HG03039 (cell line): ENCODE measurements around the gene SRSF6.
"Not testable (repeated sequence)": the region's sequence is repeated elsewhere in the genome, so short reads cannot be mapped to it uniquely, and the experiment has no call there.

Source experiments
- ATAC-seq: cut with Tn5 transposase; IDR thresholded peaks from one replicate; pipeline ENCODE4 v1.9.1; 2021; ENCODE audit warnings: mild to moderate bottlenecking, moderate library complexity; ENCODE audit not compliant: unreplicated experiment

SRSF6 gene

DNA sequence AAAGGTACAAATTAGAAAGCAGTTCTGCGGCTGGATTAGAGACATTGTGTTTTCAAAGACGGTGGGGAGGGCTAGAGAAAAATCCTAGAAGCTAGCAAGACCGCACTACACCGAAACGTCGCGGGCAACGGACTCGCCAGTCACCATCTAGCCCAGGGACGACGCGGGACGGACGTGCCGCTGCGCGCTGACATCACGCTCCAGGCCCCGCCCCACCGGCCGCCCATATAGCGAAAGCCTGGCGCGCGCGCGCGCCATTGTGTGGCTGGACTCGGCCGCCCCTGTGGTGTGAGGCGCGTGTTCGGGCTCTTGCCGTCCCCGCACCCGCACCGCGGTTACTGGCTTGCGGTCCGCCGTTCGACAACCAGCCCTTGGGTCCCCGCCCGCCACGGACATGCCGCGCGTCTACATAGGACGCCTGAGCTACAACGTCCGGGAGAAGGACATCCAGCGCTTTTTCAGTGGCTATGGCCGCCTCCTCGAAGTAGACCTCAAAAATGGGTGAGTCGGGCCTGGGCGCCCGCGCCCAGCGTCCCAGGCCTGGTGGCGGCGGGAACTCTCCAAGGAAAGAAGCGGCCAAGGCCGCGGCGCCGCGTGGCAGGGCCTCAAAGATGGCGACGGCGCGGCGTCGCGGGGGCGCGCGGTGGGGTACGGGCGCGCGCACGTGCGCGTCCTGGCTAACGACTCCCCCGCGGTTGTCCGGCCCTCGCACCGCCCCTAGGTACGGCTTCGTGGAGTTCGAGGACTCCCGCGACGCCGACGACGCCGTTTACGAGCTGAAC lies at the start of gene SRSF6:
Gene SRSF6 (plus strand): TSS at position 257 of the 782 bp plus-strand sequence. CDS start 138 bp downstream, at position 395.
- ATAC-seq, result peak; percentile 72

DNA sequence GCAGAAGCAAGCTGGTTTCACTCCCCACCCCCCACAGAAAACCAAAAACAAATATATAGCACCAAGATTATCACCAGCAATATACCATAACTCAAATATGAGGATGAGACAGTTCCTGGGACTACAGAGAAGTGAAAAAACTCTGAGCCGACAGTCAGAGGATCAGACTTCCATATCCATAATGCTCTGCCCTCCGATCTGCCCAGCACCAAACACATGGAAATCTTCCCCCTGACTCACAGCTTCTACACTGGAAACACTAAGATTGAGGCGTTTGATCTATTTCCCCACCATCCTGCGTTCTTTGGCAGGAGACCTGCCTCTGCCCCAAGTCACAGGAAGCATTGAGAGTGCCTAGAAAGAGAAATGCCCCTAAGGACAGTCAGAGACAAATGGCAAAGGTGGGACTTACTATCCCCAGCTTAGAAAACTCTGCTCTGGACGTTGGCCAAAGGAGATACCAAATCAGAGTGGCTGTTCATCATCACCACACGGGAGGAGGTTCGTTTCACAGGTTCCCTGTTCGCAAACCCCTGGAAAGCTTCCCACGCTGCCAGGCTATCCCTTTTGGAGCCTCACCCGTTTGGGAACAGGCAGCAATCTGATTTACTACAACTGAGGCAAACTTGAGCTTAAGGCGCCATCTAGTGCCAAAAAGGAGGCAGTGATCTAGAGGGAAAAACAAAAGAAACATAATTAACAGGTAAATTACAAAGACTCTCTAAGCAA lies 48.7 kb upstream of the SRSF6 start:
- no peak for ATAC-seq

DNA sequence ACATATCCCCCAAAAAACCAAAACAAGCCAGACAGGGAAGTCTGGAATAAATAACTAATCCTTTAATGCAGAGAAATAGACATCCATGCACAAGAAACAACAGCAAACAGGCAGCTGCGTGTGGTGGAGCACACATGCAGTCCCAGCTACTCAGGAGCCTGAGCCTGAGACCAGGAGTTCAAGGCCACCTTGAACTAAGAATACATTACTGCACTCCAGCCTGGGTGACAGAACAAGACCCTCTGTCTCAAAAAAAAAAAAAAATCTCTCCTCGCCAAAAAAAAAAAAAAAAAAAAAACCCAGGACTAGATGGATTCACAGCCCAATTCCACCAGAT lies 48.2 kb upstream of the SRSF6 start:
- ATAC-seq, result no peak

DNA sequence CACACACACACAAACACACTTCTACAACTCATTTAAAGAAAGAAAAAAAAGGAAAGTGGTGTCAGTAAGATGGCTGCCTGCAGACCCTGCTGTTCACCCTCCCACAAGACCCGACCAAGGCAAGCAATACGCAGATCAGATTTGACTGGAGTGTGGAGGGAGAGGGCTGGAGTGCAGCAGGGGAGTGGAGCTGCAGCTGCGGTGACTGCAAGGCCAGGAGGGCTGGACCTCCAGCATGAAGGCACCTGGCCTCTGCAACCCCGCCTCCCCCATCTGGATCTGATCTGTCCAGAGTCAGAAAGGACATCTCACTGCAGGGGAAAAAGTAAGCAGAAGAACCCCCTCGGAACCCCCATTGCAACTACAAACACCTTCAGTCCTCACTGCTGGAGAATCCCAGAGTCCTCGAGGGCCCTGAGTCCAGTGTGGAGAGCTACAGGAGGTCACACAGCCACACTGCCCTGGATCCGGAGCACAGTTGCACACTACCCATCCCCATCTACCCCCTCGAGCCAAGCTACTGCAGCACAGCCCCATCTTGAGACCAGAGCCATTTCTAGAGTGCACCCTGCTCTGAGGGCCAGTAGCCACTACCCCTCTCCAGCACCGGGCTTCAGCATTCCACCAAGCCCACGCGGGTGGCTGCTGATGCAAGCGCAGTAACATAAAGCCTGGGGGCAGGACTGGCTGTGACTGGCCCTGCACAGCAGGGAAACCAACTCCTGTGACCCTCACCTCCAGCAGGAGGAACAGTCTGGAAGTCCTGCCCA lies 41.9 kb upstream of the SRSF6 start:
- no peak for ATAC-seq

DNA sequence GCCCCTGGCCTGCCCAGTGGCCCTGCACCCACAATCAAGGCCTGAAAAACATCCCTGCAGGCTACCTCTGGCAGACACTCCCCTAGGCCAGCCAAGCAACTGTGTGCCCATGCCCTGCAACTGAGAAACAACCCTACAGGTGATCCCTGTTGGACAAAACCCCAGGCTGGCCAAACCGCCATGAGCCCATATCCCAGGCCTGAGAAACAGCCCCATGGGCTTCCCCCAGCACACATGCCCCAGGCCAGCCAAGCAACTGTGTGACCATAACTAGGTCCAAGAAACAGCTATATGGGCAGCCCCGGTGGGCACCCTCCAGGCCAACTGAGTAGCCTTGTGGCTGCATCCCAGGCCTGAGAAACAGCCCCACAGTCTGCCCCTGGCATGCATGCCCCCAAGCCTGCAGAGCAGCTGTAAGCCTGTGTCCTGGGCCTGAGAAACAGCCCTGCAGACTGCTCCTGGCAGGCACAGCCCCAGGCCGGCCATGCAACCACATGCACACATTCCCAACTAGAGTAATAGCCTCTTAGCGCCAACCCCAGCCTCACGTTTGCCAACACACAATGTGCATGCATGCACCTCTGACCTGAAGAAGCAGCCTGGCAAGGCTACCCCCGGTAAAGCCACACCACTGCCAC lies 41.0 kb upstream of the SRSF6 start:
- no peak for ATAC-seq

DNA sequence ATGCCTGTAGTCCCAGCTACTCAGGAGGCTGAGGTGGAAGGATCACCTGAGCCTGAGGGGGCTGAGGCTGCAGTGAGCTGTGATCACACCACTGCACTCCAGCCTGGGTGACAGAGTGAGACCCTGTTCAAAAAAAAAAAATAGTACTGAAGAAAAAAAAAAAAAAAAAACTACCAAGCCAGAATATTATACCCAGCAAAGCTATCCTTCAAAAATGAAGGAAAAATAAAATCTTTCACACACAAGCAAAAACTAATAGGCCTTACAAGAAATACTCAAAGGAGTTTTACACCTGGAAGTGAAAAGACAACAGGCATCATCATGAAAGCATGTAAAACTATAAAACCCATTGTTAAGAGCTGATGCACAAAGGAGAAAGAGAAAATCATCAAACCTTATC lies 37.5 kb upstream of the SRSF6 start:
- no peak for ATAC-seq

DNA sequence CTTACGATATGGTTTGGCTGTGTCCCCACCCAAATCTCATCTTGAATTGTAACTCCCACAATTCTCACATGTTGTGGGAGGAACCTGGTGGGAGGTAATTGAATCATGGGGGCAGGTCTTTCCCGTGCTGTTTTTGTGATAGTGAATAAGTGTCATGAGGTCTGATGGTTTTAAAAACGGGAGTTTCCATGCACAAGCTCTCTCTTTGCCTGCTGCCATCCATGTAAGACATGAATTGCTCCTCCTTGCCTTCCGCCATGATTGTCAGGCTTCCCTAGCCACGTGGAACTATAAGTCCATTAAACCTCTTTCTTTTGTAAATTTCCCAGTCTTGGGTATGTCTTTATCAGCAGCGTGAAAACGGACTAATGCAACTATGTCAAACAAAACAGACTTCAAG lies 36.8 kb upstream of the SRSF6 start:
- ATAC-seq, result not testable (repeated sequence)

DNA sequence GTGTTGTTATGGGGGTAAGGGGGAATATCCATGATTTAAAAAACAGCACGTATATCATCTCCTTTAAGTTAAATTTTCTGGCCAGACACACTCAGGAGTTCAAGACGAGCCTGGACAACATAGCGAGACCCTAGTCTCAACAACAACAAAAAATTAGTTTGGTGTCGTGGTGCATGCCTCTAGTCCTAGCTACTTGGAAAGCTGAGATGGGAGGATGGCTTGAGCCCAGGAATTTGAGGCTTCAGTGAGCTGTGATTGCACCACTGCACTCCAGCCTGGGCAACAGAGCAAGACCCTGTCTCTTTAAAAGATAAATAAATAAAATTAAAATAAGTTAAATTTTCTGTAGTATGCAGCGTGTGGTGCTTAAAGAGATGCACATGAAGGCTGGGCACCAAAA lies 31.5 kb upstream of the SRSF6 start:
- no peak for ATAC-seq

DNA sequence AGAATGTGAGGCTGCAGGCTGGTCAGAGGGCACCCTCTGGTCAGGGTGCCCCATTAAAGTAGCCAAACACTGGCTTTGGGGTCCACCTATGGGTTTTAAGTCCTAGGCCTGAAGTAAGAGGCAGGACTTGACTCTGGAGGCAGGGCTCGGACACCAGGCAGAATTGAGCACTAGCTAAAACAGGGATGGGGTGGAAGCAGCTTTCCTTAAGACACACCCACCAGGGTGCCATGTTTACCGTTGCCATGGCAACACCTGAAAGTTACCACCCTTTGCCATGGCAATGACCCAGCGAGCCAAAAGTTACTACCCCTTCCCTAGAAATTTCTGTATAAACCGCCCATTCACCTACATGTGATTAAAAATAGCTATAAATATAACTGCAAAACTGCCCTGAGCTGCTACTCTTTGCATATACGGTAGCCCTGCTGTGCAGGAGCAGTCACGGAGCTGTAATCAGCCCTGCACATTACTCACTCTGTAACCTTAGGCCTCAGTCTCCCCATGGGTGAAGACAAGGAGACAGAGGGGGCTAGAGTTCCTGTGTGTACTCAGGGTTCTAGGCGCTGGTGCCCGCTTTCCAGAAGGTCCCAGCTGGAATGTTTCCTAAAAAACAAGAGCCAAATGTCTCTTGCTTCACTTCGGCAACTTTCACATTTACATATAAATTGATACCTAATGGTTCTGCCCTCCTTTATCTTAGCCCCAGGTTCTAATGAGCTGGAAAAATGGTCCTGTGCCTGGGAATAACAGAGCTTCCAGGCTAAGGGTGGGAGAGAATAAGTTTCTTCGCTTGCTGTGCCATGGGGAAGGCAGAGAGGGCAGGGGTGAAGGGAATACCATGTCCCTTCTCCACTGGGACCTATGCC lies 27.2 kb upstream of the SRSF6 start:
- no peak for ATAC-seq

DNA sequence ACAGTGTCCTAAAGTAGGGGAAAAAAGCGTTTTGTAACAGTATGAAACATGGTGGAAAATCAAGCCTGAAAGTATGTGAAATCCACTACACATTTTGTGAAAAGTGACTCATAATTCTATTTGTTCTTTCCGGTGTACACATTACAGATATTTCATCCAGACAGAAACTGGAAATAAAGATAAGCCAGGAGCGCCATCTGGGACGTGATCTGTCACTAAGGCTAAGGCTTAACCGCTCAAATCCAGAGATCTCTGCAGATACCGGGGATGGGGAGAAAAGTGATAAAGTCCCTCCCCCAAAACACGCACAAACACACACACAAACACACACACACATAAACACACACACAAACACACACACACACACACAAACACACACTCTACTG lies 26.6 kb upstream of the SRSF6 start:
- no peak for ATAC-seq

DNA sequence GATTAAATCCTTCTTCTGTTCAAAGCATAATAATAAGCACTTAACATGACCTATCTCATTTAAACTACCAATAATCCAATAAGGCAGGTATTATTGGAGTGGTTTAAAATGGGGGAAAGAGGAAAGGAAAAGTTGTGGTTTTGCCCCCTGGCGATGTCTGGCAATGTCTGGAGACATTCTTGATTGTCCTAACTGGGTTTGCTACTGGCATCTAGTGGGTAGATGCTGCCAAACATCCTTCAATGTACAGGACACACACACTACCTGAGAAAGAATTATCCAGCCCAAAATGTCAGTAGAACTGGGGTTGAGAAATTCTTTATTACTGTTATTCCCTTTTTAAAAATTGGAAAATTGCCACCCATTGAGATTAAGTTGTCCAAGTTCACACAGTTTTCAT lies 25.2 kb upstream of the SRSF6 start:
- no peak for ATAC-seq

DNA sequence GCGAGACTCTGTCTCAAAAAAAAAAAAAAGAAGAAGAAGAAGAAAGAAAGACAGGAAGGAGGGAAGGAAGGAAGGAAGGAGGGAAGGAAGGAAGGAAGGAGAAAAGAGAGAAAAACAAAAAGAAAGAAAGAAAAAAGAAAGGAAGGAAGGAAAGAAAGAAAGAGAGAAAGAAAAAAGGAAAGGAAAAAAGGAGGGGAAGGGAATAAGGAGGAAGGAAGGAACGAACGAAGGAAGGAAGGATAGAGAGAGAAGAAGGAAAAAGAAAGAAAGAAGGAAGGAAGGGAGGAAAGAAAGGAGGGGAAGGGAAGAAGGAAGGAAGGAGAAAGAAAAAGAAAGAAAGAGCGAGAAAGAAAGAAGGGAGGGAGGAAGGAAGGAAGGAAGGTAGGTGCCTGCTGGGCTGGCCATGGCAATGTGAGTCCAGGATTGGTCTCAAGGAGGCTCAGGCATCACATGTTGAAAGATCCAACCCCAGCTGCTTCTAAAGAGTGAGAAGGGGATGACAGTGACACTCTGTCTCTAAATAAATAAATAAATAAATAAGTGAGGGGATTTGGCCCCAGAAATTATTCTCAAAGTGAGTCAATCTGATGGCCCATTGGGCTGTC lies 24.3 kb upstream of the SRSF6 start:
- ATAC-seq, result no peak

DNA sequence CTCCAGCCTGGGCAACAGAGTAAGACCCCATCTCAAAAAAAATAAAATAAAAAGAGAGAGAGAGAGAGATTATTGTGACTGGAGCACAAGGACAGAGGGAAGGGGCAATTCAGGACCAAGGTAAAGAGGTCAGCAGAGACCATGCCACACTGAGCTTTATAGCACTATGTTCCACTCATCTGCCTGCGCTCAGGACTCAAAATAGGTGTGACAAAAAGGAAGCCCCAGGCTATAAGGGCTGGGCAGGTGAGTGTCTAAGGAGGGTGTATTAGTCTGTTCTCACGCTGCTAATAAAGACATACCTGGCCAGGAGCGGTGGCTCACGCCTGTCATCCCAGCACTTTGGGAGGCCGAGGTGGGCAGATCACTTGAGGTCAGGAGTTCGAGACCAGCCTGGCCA lies 23.1 kb upstream of the SRSF6 start:
- no peak for ATAC-seq

DNA sequence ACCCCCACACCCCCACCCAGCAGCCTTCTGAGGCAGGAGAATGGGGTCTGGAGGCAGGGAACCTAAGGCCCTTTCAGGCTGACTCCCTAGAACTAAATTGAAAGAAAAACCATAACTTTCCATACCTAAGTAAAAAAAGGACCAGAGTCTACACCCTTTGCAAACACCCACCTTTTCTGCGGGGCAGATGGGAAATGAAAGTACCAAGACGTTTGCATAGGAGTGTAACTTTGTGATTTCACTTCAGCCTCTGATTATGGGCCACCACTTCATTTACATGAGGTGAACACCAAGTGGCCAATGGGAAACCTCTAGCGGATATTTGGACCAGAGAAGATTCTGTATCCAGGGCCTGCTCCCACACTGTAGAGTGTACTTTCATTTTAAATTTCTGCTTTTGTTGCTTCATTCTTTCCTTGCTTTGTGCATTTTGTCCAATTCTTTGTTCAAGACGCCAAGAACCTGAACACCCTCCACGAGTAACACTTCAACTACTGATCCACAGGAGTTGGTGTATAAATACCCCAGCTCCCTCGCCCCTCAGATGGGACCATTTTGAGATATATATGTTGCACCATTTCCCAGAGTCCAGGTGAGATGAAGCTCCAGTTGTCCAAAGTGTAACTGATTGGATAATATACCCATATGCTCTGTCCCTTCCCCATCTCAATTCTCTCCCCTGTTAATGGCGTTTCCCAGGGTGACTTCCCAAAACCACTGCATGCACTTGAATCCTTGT lies 18.9 kb upstream of the SRSF6 start:
- no peak for ATAC-seq

DNA sequence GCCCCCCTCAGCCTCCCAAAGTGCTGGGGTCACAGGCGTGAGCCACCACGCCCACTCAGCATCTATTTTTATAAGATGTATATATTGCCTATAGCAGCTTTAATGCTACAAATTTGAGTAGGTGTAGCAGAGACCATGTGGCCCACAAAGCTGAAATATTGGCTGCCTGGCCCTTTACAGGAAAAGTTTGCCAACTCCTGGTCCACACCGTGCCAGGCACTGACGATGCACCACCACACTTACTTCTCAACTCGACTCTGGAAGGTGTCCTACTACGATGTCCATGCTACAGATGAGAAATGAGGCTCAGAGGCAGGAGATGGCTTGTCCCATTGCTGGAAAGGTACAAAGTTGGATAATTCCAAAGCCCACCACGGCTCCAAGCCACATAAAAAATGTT lies 17.2 kb upstream of the SRSF6 start:
- ATAC-seq, result no peak

DNA sequence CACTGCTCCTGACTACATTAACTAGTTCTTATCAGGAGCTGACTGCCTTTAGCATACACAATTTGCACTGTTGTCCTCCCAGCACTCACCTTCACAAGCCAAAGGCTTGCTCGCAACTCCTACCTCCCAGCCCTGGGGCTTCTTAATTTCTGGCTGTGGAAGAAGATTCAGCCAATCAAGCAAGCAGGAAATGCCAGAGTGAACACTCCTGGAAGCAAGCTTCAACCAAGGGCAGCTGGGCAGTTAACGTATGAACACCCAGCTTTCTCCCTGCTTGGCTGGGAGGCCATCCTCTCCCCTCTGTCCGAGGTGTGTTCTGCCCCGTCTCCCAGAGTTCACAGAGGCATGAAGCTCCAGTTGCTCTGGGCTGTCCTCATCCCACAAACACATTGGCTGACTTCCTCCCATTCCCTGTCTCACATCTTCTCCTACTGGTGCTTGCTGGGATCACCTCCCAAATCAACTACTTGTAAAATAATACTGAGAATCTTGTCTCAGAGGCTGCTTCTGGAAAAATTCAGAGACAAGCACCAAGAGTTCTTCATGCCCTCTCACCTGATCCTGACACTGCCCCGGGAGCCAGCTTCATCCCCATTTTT lies 15.3 kb upstream of the SRSF6 start:
- no peak for ATAC-seq

DNA sequence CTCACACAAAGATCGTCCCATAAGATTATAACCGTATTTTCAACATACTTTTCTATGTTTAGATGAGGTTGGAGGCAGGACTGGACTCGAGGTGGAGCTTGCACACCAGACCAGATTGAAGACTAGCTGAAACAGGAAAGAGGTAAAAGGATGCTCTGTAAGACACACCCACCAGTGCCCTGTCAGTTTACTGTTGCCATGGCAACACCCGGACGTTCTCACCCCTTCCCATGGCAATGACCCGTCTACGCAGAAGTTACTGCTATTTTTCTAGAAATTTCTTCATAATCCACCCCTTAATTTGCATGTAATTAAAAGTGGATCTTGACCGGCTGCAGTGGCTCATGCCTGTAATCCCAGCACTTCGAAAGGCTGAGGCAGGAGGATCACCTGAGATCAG lies 13.6 kb upstream of the SRSF6 start:
- ATAC-seq, result no peak

DNA sequence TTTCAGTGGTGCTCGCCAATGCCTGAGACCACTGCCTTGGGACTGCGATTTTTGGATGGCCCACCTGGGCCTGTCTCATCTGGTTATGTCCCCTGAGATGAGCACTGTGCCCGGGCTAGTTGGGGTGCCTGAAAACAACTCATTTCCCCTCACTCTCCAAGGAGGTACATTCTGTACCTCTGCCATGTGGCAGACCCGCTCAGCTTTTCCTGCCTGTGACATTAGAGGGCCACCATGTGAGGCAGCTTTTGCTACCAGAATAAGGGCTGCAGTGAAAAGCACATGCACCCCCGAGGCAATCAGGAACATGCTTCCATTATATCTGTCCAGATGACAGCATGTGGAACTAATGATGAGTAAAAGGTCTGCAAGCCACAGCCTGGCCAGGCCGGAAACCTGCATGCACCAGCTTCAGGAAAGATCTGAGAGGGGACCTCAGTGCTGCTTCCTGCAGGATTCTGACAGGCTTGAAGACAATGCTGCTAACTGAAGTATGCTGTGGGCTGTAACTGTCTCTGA lies 11.3 kb upstream of the SRSF6 start:
- no peak for ATAC-seq

DNA sequence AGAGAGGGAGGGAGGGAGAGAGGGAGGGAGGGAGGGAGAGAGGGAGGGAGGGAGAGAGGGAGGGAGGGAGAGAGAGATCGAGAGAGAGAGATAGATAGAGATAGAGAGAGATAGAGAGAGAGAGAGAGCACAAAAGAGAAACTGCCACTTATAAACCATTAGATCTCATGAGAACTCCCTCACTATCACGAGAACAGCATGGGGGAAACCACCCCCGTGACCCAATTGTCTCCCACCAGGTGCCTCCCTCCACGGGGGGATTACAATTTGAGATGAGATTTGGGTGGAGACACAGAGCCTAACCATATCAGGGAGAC lies 9.3 kb upstream of the SRSF6 start:
- not testable (repeated sequence) for ATAC-seq
